HG03139 (cell line): ENCODE measurements around the gene IRF2.

ENCODE experiments used
- ATAC-seq: cut with Tn5 transposase; IDR thresholded peaks from one replicate; pipeline ENCODE4 v1.9.1; 2021; ENCODE audit not compliant: unreplicated experiment

Gene IRF2

GRCh38 chr4:184433258-184433892, 41.0 kb downstream of the IRF2 start:
- no peak for ATAC-seq

GRCh38 chr4:184432127-184432922, 42.0 kb downstream of the IRF2 start:
- no peak for ATAC-seq

- no peak for ATAC-seq
These were observed 44.2 kb downstream of the IRF2 start for GRCh38 chr4:184430163-184430562.

GRCh38 chr4:184428787-184429186, 45.6 kb downstream of the IRF2 start:
- ATAC-seq, result no peak

- ATAC-seq, result no peak
These were observed 46.7 kb downstream of the IRF2 start for GRCh38 chr4:184427687-184428086.

GRCh38 chr4:184427093-184427492, 47.3 kb downstream of the IRF2 start:
- no peak for ATAC-seq

- ATAC-seq, result no peak
These were observed 49.2 kb downstream of the IRF2 start for GRCh38 chr4:184424993-184425758.

- ATAC-seq, result no peak
These were observed 50.1 kb downstream of the IRF2 start for GRCh38 chr4:184424279-184424678.

- no peak for ATAC-seq
These were observed 51.2 kb downstream of the IRF2 start for GRCh38 chr4:184423003-184423686.

- no peak for ATAC-seq
These were observed 52.0 kb downstream of the IRF2 start for GRCh38 chr4:184422378-184422777.

GRCh38 chr4:184421533-184422155, 52.7 kb downstream of the IRF2 start:
- ATAC-seq, result no peak

GRCh38 chr4:184420881-184421416, 53.4 kb downstream of the IRF2 start:
- ATAC-seq, result peak; percentile 44

- no peak for ATAC-seq
These were observed 53.9 kb downstream of the IRF2 start for GRCh38 chr4:184420402-184420801.

GRCh38 chr4:184419976-184420375, 54.4 kb downstream of the IRF2 start:
- no peak for ATAC-seq

- ATAC-seq, result peak; percentile 39
These were observed 56.4 kb downstream of the IRF2 start for GRCh38 chr4:184417802-184418511.

- ATAC-seq, result peak; percentile 49
These were observed 57.2 kb downstream of the IRF2 start for GRCh38 chr4:184416913-184417734.

GRCh38 chr4:184415071-184415470, 59.3 kb downstream of the IRF2 start:
- no peak for ATAC-seq

GRCh38 chr4:184413261-184414046, 60.9 kb downstream of the IRF2 start:
- no peak for ATAC-seq
